Measurements from ENCODE around the gene GFRA3.

DNA sequence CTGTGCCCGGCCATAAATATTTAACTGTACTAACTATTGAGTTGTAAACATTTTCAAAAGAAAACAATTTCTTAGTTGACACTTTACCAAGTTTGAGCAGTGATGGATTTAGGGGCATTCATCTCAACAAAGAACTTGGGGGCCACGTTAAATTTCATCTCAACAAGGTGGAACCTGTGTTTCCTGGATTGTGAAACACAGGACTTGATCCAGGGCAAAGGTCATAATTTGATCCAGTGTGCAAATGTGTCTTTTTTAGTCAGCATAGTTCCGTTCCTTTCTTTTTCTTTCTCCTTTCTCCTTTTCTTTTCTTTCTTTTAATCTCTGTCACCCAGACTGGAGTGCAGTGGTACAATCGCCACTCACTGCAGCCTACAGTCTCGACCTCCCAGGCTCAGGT lies 3.1 kb downstream of the GFRA3 start:
- TF ChIP-seq EP300 (IDR thresholded peaks at IDR 0.05; ENCODE audit: low read depth) (no peak), CTCF (IDR thresholded peaks at IDR 0.05) (no peak), POLR2A (IDR thresholded peaks at IDR 0.05) (no peak)
